Hematopoietic multipotent progenitor cell treated with erythropoietin and hydrocortisone succinate and interleukin-3 and kit ligand, for 8 days (in vitro differentiated cells): ENCODE results near the gene TNIK.

ENCODE experiments used
- DNase-seq: peaks from one replicate; pipeline ENCODE4 v3.0.0-alpha.2; 2015

TNIK gene

DNA sequence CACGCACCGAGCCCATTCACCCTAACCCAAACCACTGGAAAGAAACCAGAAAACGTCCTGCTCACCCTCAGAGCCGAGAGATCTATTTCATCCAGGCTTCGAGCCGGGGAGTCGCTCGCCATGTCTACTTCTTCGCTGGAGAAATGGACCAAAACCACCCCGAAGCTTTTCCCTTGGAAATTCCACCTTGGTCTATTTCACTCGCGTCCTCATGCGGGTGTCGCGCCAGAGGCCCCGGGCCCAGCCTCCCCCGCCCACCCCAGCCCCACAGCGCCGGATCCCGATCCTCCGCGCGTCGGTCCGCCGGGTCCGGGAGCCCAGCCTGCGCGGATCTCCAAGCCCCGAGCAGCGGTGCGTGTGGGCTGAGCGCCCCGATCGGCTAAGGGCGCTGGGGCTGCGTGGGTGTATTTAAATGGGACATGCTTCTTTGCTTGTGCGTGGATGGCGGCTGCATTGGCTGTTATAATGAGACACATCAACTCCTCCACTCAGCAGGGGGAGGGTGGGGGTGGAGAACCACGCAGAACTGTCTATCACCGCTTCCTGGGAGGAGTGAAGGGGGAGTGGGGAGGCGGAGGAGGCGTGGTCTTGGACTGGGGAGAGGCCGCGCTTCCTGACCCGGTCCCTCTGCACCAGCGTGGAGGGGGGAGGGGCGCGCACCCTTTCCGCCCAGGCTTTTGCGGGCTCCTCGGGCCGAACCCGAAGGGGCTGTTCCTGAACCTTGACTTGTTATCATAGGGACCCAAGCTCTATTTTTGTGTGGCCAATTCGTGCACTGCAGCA, at the start of gene TNIK:
Gene TNIK, minus strand, starts transcription at position 464 of the 783 bp plus-strand sequence. Its CDS starts 342 bp downstream, at position 122.
- peak; percentile 95 for DNase-seq

DNA sequence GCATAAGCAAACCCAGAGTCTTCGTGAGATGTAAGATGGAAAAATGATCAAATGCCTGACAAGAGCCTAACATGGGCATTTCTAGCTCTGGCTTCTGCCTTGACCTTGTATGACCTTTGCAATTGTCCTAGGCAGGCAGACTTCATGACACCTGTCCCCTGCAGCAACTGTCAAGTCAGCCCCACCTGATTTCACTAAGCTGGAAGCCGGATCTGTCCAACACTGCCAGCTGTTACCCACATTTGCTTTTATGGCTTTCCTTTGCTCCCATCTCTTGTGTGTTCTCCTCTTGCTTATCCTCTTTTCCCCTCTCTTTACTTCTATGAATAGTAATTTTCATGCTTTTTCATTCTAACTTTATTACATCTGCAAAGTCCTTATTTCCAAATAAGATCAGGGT, 48.5 kb upstream of the TNIK start:
- DNase-seq: no peak

DNA sequence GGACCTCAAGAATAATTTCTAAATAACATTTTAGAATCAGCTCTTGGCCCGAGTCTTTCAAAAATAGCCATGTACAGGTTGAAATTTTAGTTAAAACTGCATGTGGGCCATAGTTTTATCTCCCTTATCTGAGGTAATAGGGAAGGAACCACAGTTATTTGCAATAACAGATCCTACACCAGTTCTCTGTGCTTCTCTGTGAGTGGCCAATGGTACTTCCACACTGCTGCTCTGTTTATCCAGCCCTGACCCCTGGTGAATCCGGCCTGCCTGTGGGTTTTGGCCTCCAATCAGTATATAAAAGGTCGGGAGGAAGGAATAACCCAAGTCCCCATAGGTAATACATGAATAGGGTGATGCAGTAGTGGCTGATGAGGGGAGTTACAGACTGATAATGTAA, 48.0 kb upstream of the TNIK start:
- no peak for DNase-seq

DNA sequence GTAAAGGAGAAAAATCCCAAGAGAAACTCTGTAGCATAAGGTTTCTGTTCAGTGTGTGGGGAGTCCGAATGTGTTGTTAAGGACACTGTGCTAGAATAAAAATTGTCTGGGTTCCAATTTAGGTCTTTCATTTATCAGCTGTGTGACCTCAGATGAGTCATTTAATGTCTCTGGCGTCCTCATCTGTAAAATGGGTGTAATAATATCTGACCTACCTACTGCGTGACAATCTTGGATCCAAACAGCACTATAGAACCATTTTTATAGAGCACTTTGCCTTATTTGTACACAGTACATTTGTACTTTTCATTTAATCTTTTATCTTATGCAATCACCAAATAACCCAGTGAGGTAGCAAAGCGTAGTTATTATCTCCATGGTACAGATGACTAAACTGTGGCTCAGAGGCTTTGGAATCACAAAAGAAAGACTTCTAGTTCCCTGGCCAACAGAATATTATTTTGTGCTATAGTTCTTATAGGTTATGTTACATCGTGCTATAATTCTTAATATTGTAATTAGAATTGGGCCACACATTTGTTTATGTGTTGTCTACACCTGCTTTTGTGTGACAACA, 46.6 kb upstream of the TNIK start:
- peak; percentile 36 for DNase-seq

DNA sequence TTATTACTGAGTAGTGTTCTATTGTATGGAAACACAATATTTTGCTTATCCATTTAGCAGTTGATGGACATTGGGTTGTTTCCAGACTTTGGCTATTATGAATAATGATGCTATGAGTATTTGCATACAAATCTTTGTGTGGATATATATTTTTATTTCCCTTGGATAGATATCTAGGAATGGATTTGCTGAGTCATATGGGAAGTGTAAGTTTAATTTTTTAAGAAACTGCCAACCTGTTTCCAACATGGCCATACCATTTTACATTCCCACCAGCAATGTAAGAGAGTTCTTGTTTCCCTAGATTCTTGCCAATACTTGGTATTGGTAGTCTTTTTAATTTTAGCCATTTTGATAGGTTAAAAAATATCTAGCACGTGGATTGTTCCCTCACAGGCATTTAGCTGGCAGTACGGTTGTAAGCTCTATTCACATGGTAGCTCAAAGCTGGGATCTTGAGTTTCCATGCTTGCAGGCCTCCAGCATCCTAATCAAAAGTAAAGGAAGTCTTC, 45.7 kb upstream of the TNIK start:
- no peak for DNase-seq

DNA sequence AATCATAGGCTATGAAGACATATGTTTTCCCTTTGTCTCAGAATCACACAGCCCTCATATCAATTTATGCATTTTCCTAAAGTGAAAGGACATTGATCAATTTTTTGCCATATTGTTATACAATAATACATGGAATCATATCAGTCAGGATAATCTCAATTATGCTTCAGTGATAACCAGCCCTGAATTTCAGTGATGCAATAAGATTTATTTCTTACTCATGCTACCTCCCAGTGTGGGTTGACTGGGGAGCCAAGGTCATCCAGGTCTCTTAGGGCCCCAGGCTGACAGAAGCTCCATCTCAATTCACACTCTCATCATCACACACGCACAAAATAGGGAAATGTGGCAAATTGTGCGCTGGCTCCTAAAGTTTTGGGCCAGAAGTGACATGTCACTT, 44.2 kb upstream of the TNIK start:
- DNase-seq: no peak

DNA sequence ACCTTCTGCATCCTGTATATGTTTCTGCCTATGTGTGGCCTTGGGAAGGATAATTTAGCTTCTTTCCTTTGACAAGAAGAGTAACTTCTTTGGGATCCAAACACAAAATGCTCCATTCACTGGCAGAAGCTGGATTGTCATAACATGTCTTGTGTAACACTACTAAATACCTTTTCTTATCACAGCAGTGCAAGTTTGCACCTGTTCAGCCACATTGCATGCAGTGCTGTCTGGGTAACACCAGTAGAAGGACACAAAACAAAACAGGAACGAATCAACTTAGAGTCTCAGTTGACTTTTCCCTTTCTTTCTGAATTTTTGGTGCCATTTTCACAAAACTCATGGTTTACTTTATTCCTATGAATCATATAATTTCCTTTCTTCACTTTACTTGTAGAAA, 43.6 kb upstream of the TNIK start:
- DNase-seq: no peak

DNA sequence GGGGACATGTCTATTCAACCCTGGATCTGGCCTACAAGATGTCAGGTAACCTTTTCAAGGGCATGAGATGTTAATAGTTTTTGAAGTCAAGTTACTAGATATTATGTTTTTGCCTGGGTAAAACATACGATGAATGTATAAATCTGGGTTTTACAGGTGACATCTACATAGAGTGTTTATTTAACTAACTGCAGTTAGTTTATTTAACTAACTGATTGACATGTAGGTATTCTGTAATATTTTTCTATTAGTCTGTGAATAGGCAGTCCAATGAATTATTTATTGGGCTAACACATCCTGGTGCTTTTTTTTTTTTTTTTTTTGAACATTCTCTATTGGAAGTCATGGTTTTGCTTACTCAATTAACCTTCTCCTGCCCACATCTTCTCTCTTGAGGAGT, 38.7 kb upstream of the TNIK start:
- DNase-seq: no peak

DNA sequence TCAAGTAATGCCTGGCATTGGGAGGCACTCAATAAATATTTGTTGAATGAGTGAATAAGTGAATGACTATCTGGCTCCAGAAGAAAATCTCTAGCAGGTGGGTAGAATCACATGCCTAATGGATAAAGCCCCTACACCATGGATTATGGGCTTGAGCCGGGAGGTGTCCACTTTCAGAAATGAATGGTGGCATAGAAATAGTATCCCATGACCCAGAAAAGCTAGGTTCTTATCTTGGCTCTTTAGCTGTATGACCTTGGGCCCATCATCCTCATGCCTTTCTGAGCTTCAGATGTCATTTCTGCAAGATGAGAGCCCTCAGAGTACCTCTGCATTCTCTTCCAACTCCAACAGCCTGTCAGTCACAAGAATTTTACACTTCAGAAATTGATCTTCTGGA, 37.3 kb upstream of the TNIK start:
- no peak for DNase-seq

DNA sequence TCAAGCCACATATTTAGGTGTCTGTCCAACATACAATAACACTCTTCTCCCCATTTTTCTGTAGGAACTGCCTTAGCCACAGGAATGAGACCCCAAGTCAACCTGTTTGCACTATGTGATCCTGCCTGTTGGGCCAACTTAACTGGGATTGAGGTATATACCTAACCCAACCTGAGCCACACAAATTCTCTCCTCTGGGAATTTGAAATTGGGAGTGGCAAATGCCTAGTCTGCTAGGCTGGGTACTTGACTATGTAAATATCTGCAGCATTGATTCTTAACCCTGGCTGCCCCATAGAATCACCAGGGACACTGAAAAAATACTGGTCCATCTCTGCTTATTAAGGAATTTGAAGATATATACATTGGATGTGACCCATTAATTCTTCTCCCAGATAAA, 35.2 kb upstream of the TNIK start:
- DNase-seq: no peak

DNA sequence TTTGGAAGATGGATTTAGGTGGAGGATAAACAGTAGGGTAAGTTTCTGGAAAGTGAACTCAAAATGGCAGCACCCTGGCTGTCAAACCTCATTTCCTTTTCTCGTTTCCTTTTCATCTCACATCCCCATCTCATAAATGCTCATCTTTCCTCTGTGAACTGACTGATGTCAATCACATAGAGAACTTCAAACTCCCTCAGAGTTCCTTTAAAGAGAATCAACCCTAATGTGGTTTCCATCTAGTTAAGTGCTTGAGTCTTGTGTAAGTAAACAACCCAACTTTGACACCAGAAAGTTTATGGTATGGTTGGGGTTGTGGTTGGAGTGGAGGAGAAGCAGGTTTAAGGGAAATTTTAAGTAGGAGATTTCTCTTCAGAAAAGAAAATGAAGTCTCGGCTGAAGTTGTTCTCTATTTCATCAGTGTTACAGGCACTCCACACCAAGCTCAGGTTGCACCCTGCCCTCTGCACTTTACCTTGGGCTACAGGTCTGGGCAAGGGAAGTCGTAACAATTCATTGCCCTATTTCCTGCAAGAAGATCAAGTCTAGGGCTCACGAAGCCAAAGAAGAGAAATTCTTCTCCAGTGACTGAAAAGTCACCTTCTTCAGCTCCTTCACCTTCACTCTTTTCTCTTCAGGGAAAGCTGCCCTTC, 34.4 kb upstream of the TNIK start:
- no peak for DNase-seq

DNA sequence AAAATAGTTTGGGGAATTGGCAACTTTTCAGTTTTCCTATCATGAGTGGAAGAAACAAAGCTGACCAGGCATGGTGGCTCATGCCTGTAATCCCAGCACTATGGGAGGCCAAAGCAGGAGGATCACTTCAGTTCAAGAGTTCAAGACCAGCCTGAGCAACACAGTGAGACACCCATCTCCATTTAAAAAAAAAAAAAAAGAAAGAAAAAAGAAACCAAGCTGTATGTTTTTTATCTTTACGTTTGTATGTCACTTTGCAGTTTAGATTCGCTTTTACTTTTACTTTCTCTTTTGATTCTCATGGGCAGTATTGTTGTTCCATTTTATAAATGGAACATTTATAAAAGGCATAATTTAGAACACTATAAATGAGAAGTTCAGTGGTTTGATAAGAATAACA, 31.2 kb upstream of the TNIK start:
- DNase-seq: peak; percentile 21

DNA sequence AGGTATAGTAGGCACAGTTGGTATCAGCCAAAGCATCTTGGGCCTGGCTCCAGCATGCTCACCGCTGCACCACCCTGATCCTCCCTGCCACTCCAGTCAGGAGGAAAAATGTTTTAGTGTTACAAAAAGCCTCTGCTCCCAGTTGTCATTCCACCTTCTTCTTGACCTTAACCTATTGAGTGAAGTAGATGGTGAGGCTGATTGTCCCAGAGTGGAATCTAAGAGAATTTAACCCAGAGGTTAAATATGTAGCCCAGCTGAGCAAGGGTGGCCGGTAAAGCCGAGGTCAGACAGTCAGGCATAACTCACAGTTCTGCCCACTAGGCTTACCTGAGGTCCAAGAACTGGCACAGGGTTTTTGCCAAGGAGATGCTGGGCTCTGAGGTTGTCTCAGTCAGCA, 30.7 kb upstream of the TNIK start:
- peak; percentile 16 for DNase-seq

DNA sequence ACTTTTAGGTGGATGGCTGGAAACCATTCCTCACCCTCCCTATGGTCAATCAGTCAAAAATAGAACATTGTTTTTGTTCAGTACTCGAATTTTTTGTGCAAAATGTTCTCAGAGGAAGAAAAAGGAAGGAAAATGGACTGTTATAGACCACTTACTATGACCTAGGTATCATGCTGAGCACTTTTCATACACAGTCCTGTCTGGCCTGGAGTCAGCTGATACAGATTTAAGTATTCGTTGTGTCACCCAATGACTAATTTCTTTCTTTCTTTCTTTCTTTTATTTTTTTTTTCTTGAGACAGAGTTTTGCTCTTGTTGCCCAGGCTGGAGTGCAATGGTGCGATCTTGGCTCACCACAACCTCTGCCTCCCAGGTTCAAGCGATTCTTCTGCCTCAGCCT, 29.1 kb upstream of the TNIK start:
- DNase-seq: no peak

DNA sequence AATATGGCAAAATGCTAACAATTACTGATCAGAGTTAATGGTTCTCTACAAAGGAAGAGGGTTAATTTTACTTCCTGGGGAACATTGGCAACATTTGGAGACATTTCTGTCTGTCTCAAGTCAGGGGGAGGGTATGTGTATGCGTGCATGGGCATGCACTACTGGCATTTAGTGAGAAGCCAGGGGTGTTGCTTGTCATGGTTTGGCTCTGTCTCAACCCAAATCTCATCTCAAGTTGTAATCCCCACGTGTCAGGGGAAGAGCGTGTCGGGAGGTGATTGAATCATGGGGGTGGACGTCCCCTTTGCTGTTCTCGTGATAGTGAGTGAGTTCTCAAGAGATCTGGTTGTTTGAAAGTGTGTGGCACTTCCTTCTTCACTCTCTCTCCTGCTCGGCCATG, 28.3 kb upstream of the TNIK start:
- DNase-seq: no peak

DNA sequence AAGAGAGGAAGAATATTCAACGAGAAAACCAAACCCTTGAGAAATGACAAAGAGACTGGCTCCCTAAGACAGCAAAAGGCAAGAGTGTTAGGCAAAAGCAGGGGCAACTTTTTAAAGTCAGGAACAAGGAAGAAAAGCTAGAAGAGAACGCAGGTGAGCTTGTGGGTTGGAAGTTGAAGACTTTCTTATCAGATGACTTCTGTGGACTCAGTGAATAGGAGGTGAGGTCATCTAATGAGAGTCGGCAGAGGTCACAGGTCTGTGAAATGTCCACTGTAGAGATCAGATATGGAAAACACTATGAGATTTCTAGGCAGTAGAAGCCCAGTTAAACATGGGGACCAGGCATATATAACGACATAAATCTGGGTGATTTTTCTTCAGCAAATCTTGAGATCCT, 27.2 kb upstream of the TNIK start:
- DNase-seq: no peak

DNA sequence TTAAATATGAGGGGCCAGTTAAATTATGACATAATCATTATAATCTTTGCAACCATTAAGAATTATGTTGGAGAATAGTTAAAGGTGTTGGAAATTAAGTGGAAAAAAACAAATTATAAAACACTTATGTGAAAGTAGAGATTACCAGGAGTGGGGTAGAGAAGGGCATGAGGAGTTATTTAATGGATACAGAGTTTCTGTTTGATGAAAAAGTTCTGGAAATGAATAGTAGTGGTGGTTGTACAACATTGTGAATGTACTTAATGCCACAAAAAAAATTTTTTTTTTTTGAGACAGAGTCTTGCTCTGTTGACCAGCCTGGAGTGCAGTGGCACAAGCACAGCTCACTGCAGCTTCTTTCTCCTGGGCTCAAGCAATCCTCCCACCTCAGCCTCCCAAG, 25.1 kb upstream of the TNIK start:
- DNase-seq: no peak

DNA sequence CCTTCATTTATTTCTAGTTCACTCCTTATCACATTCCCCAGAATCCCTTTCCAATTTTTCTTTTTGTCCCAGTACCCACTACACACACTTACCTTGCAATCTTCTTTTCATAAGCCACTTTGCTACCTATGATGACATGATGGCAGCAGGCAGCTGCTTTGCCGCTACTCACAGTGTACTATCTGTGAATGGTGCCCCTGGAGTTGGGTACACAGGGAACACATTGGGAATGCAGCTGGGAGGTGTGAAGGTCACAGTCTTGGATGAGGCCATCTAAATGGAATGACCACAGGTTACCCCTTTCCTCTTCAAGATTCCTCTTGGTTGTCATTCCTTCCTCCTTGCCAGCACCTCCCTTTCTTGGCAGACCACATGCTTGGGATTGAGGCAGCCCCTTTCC, 20.8 kb upstream of the TNIK start:
- DNase-seq: no peak

DNA sequence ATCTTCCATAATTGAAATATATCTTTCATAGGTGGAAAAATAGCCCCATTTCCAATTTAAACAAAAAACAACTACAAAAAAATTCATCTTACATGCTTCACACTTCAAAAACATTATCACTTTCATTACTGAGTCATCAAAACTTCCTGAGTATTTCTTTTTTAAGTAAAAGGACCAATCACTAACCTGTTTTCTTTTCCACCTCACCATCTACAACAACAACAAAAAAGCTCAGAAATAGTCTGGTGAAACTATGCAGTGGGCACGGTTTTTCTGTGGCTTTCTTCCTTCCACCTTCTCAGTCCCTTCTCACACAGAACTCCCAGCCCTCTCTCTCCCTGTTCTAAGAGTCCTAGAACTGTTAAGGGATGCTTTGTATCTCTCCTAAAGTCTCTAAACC, 20.3 kb upstream of the TNIK start:
- DNase-seq: no peak

DNA sequence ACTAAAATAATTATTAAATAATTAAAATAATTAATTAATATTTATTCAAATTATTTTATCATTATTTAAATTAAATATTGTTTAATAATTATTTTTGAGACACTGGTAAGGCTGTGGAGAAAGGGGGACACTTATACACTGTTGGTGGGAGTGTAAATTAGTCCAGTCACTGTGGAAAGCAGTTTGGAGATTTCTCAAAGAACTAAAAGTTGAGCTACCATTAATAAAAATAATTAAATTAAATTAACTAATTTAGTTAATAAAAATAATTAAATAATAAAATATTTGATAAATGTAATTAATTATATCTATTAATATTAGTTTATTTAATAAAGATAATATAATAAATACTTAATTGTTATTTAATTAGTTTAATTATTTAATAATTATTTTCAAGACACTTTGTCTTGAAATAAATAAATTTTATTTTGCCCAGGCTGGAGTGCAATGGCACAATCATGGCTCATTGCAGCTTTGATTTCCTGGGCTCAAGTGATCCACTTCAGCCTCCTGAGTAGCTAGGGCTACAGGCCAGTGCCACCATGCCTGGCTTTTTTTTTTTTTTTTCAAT, 16.4 kb upstream of the TNIK start:
- no peak for DNase-seq

DNA sequence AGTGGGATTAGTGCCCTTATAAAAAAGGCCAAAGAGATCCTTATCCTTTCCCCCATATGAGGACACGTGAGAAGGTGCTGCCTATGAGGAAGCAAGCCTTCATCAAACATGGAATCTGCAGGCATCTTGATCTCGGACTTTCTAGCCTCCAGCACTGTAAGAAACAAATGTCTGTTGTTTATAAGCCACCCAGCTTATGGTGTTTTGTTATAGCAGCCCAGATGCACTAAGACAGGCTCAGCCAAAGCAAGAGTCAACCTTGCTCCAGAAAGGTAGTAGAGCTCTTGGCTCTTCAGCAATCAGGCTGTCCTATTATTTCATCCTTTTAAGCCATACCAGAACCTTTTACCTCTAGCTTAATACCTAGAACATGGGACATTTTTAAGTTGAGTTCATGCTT, 12.3 kb upstream of the TNIK start:
- DNase-seq: no peak

DNA sequence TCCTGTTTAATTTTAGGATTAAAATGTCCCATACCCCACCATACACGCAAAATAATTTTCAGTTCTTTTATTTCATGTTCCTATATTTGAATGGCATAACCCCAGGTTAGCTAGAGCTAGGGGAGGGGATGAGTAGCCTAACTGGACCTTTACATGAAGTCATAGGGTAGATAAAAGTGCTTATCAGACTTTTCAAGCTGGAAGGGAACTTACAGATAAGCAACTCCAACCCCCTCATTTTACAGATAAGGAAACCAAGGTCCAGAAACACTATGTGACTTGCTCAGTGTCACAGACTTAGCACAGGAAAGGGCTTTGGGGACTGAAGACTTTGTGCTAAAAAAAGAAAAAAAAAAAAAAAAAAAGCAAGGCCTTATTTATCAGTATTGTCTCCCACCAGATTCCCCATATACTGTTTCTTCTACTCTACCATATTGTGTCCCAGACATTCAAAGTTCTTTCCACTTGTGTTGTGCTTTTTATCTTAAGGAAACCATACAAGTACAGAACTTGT, 10.6 kb upstream of the TNIK start:
- peak; percentile 93 for DNase-seq

DNA sequence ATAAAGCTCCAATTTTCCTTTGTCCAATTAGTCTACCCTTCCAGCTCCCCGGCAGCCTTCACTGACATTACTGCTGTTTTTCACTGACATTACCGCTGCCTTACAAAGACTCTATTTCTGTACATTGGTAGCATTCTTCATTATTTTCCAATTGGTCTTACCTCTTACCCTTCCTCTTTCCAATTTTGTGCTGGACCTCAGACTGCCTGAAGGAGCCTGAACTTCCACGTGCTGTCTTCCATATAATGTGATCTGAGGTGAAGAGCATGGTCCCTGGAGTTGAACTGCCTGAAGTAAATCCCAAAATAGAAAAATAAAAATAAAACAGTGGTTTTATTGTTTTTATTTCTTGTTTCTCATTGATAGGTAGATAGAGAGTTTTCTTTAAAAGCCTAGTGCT, 9.2 kb upstream of the TNIK start:
- DNase-seq: no peak
